GM12872 (cell line): ENCODE data around the gene C10orf71.

Experiments
- TF ChIP-seq, protein P1 (sequence below): IDR thresholded peaks from 3 replicates; pipeline ENCODE4 v1.5.1; 2011; ENCODE audit warnings: low read depth, mild to moderate bottlenecking, low read length, moderate library complexity; ENCODE audit not compliant: insufficient read depth

C10orf71 gene

DNA sequence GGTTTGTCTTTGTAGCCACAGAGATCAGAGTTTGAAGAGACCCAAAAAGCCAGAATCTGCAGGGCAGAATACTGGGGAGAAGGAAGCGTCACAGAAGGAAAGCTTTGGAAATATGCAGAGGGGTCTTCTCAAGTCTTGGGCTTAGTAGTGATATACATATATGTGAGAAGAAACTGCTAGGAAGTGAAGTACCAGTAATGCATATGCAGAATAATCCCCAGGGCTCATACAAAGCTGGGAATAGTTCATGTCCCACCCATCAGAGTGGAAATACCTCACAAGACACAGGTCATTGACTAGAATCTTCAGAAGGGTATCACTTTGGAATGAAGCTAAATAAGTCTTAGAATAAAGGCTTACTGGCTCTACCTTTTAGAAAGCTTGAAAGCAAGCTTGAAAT, 39.6 kb downstream of the C10orf71 start:
- TF ChIP-seq, protein P1, sequence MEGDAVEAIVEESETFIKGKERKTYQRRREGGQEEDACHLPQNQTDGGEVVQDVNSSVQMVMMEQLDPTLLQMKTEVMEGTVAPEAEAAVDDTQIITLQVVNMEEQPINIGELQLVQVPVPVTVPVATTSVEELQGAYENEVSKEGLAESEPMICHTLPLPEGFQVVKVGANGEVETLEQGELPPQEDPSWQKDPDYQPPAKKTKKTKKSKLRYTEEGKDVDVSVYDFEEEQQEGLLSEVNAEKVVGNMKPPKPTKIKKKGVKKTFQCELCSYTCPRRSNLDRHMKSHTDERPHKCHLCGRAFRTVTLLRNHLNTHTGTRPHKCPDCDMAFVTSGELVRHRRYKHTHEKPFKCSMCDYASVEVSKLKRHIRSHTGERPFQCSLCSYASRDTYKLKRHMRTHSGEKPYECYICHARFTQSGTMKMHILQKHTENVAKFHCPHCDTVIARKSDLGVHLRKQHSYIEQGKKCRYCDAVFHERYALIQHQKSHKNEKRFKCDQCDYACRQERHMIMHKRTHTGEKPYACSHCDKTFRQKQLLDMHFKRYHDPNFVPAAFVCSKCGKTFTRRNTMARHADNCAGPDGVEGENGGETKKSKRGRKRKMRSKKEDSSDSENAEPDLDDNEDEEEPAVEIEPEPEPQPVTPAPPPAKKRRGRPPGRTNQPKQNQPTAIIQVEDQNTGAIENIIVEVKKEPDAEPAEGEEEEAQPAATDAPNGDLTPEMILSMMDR = no peak

DNA sequence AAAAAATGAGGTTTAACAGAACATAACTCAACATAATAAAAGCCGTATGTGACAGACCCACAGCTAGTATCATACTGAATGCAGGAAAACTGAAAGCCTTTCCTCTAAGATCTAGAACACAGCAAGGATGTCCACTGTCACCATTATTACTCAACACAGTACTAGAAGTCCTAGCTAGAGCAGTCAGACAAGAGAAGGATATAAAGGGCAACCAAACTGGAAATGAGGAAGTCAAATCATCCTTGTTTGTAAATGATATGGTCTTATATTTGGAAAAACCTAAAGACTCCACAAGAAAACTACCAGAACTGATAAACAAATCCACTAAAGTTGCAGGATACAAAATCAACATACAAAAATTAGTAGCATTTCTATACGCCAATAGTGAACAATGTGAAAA, 45.9 kb downstream of the C10orf71 start:
- TF ChIP-seq, protein P1 = no peak

DNA sequence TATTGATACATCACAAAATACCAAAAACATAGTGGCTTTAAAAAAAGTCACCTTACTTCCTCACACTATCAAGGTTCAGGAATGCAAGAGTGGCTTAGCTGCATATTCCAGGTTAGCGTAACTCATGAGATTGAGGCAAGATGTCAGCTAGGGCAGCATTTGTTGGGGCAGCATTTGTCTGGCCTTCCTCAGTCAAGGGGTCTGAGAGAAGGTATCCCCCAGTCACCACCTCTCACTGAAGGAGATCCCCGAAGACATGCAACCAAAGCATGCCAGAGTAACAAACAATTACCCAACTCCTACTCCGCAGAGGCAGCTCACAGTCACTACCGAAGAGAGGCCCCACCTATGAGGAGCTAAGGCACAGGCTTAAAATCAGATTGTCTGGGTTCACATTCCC, 48.4 kb downstream of the C10orf71 start:
- TF ChIP-seq, protein P1 = no peak

DNA sequence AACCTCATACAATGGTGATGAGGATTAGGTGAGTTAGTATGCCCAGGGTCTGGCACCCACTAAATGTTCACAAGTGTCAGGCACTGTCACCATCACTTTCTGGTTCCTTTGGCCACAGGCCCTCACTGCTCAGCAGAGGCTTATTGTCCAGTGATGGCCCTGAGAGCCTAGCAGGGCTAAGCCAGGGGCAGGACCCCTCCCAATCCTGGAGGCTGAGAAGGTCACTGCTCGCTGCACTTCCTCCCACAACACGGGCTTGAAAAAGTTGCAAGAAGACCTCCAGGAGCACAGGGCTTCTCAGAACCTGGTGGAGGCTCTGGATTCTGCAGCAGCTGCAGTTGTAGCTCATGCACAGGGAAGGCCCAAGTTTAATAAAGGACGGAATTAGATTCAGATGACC, 48.9 kb downstream of the C10orf71 start:
- TF ChIP-seq, protein P1 = no peak

DNA sequence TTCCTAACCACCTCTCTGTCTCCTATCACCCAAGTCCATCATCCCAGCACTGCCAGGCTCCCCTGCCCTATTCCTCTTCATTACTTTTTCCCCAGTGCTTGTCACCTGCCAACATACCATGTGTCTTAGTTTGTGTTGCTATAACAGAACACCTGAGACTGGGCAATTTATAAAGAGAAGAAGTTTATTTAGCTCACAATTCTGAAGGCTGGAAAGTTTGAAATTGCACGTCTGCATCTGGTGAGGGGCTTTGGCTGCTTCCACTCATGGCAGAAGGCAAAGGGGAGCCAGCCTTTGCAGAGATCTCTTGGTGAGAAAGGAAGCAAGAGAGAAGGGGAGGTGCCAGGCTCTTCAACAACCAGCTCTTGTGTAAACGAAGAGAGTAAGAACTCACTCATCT, 49.6 kb downstream of the C10orf71 start:
- TF ChIP-seq, protein P1 = no peak

DNA sequence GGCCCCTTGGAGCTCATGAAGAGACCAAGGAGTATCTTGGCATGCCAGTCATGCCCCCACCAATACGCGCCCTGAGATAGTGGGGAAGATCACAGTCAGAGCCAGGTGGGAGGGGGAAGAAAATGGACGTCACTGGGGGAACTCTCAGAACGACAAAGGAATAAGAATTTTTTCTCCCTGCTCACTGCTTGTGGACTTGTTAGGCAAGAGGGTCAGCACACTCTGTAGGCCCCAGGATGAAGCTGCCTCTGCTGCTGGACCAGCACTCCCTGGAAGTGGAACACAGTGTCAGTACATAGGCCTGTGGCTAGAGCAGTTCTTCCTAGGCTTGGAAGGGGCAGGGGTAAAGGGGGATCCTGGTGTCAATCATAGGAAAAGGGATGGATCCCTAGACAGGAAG, 50.4 kb downstream of the C10orf71 start:
- TF ChIP-seq, protein P1 = no peak

DNA sequence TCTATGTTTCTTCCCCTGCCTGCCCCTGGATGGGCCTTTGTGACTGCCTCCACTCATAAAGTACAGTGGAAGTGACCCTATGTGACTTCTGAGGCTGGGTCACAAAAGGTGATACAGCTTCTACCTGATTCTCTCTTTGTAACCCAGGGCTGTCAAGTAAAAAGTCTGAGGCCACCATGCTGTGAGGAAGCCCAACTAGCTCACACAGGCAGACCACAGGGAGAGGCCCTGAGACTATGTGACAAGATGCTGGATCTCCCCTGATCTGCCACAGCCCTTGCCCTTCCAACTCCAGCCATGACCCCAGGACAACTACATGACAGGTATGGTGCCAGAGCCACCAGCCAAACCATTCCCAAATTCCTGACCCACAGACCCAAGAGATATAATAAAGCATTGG, 51.2 kb downstream of the C10orf71 start:
- TF ChIP-seq, protein P1 = no peak
